CD1c-positive myeloid dendritic cell (primary cell): Measurements from ENCODE around the gene FANCI.

Experiments used
- DNase-seq: peaks from one replicate; pipeline ENCODE4 v3.0.0-alpha.2; 2016; ENCODE audit errors: extremely low spot score

FANCI gene

DNA sequence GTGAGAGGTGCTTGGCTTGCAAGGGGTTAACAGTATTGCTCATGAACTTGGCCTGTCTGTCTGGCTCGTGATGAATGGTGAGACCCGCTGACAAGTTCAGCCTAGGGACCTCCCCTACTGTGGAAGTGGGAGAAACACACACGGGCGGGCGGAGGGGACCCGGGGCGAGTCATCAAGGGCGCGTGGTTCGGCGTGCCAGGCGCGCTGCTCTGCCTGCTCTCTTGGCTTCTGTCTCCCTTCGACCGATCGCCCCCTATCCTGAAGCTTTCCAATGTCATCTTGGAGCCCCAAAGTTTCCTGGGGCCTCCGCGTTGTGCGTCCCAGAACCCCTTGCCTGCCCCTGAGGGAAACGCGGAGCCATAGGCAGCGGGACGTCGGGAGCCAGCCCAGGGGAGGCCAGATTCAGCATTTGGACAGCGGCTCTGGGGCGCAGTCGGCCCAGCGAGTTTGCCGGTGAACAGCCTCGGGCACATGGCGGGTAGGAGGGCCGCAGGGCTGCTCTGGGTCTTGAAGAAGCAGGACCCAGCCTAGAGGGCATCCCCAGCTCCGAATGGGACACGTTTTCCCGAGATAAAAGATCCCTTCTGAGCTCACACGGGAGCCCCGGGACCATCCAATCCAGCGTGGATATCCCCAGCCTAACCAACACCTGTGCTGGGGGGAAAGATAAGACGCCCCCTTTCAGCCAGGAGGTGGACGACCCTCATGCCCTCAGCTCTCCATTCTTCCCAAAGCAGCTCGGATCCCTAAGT, 117.8 kb downstream of the FANCI start:
- DNase-seq, result peak; percentile 72

DNA sequence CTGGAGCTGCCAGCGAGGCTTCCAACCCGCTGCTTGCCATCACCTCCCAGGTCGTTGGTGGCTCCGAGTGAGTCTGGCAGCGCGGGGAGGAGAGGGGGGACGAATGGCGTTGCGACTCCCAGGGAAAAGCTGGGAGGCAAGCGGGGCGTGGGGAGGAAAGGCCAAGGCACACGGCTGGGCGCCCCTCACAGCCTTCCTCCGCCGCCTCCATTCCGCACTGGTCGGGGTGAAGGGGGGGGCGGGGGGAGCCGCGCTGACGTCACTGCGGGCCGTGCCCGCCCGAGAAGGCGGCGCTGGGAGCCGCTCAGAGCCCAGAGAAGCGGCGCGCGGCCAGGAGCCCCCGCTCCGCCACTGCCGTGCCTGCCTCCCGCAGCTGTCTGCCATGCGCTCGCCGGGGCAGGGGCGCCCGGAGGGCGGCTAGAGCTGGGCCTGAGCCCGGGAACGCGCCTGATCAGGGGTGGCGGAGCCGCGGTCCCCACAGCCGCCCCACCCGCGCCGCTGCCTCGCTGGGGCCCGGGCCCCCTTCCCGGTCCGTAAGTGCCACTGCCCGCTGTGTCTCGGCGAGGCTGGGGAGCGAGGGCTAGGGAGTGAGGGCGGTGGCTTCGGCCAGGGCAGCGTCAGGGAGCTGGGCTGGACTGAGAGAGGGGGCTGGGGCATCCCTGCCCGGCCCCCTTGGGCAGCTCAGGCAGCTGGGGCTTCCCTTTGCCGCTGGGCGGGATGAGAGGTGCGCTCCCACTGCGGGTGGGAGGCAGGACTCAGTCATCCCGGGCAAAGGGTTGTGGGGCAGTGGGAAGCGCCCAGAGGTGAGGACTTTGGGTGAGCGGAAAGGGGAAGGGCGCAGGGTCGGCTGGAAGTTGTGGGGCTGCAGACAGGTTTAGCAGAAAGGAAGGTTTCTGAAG, 118.7 kb downstream of the FANCI start:
- peak; percentile 15 for DNase-seq

DNA sequence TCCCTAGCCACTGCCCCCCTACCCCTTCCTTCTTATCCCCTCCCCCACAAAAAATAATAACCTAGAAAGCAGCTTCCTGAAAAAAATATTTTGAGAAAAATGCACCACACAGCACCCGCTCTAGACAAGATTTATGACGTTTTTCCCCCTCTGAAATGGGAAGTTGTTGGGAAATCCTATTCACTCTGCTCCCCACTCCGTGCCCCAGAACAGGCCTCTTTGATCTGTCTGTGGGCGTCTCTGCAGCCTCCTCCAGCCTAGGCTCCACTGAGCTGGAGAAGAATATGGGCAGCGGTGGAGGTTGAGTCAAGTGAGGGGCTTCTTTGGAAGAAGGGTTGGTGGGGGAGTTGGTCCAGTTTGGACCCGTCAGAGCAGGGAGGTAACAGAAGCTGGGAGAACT, 119.4 kb downstream of the FANCI start:
- peak; percentile 76 for DNase-seq

DNA sequence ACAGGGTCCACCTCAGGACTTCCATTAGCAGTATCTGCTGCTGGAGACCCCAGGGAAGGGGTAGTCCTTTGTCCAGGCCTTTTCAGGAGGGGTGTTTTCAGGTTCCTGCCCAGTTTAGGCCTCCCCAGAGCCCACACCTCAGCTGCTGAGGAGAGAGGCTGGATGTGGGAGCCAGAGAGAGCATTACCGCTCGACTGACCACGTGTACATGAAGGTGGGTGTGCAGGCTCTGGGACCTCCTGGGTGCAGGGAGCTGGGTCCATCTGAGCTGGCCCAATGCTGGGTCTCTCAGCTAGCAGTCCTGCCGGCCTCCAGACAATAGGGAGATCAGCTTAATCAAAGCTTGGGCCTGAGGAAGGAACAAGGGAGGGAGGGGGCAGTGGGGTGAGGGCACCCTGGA, 120.0 kb downstream of the FANCI start:
- DNase-seq, result no peak

DNA sequence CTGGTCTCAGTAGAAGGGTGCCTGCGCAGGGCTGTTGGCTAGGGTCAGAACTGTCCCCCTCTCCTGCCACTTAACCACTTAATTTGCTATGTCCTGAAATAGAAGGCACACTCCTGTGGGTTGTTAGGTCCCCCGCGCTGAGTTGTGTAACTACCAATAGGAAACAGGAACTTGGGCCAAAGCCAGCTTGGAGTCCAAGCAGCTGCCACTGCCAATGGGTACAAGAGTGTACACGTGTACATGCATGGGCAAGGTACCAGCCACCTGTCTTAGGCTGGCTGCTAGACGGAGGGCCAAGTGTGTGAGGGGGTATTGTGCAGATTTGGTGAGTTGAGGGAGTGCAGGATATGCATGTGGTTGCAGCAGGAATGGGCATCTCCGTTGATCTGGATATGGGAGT, 120.6 kb downstream of the FANCI start:
- peak; percentile 82 for DNase-seq

DNA sequence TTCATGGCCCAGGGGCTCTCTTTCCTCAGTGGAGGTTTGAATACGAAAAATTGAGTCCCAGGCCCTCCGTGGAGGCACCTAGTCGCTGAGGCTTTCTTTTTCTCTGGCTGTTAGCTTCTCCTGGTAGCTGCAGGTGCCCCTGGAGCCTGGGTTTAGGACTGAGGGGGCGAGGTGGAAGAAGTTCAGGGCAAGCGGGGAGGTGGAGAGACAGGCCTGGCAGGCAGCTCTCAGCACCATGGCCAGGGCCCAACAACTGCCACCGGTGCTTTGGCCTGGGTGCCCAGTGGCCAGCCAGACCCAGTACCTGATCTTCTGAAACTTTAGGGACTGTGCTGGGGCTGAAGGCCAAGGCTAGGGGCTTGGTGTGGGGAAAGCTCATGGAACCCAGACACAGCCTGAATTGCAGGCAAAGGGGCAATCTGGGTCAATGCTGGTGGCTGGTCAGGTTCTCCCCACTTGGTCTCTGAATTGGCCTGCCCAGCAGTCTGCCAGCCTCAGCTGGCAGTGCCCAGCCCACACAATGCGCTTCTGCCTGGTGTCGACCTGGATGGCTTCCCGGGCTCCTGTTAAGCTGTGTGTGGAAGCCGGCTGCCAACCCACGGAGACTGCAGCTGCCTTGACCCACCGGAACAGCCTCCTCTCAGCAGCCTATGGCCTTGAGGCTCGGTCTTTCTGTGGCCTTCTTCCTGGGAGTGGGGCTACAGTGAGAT, 121.1 kb downstream of the FANCI start:
- no peak for DNase-seq

DNA sequence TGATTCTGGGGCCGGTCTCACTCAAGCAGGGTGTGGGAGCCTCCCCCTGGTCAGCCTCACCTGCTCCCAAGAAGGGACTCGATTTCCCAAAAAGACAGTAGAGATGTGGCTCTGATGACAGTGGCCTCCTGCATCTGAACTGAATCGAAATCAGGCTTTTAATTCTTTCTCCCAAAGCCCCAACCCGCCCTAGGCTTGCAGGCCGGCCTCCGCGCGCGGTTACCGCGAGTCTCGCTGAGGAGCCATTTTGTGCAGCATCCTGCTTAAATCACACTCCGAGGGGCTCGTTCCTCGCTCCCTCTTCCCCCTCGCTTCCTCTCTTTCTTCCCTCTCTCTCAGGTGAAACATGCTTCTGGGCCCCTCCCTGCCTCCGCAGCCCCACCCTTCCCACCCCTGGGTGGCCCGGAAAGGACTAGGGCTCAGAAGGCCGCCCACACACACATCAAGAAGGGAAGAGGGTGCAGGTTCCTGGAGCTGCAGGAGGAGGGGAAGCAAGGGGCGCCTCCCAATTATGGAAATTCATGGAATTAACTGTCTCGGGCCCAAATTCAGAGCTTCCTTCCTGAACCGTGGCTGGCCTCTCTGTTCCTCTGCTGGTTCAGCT, 121.8 kb downstream of the FANCI start:
- DNase-seq, result no peak
